ENCODE measurements around the gene BAMBI. TPM values are rescaled to one million over a fixed set of nuclear protein-coding genes. Genes with fewer than 3 reads are reported as not detected.
A peak's percentile ranks its signal among the peaks of the same experiment; 100 is the strongest.
"Not testable (repeated sequence)": the region's sequence is repeated elsewhere in the genome, so short reads cannot be mapped to it uniquely, and the experiment has no call there.

Gene BAMBI
- total RNA-seq, 2 experiments from 2014 or later: 0.09 to 0.16 TPM

DNA sequence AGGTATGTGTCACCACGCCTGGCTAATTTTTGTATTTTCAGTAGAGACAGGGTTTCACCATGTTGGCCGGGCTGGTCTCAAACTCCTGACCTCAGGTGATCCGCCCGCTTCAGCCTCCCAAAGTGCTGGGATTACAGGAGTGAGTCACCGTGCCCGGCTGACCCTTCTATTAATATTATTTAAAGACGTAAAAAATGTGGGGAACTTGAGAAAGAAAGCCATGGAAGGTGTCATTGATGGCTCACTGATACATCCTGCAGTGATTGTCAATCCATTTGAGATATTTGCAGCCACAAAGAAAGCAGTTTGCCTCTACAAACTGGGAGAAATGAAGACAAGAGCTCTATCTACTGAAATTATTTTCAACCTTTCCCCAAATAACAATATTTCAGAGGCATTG, 18.5 kb upstream of the BAMBI start:
- H3K27ac Mint-ChIP-seq; H3K36me3 Mint-ChIP-seq (ENCODE audit: low read depth); DNase-seq; H3K27me3 Mint-ChIP-seq; ATAC-seq; H3K4me1 Mint-ChIP-seq; H3K4me3 Mint-ChIP-seq; intact Hi-C loops (cut with DNase I, micrococcal nuclease); H3K9me3 Mint-ChIP-seq (ENCODE audit: low read depth); CTCF ChIA-PET: not testable (repeated sequence)
- POLR2A ChIA-PET: interaction anchor here (0.6 kb wide), 1 partner anchor 274 kb away, joined by 3 read pairs; no protein-coding TSS in a partner anchor

DNA sequence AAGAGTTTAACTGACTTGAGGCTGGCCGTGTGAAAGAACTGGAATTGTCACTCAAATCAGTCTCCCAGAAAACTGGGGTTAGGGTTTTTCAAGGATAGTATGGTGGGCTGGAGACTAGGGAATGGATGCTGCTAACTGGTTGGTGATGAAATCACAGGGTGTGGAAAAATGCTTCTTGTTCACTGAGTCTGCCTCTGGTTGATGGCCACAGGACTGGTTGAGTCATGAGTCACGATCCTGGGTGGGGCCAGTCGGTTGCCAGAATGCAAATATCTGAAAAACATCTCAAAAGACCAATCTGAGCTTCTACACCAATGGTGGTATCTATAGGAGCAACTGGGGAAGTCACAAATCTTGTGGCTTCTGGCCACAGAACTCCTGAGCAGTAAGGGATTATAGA, 16.3 kb upstream of the BAMBI start:
- ChIA-PET CTCF (no interaction called here), POLR2A (no interaction called here)
- DNase-seq (no peak), ATAC-seq (no peak)
- Mint-ChIP-seq H3K4me3 (no peak overlapping the region), H3K9me3 (ENCODE audit: low read depth) (no peaks in the 10 kb centered on the region), H3K36me3 (ENCODE audit: low read depth) (no peaks in the 10 kb centered on the region), H3K4me1 (no peaks in the 10 kb centered on the region), H3K27ac (no peak overlapping the region), H3K27me3 (peaks cover 9% of the 10 kb centered on the region)
- intact Hi-C loops (cut with DNase I, micrococcal nuclease): loop anchor here in 1 of 2 experiments (10.0 kb wide), 1 partner anchor 474 kb away; no protein-coding TSS in a partner anchor

DNA sequence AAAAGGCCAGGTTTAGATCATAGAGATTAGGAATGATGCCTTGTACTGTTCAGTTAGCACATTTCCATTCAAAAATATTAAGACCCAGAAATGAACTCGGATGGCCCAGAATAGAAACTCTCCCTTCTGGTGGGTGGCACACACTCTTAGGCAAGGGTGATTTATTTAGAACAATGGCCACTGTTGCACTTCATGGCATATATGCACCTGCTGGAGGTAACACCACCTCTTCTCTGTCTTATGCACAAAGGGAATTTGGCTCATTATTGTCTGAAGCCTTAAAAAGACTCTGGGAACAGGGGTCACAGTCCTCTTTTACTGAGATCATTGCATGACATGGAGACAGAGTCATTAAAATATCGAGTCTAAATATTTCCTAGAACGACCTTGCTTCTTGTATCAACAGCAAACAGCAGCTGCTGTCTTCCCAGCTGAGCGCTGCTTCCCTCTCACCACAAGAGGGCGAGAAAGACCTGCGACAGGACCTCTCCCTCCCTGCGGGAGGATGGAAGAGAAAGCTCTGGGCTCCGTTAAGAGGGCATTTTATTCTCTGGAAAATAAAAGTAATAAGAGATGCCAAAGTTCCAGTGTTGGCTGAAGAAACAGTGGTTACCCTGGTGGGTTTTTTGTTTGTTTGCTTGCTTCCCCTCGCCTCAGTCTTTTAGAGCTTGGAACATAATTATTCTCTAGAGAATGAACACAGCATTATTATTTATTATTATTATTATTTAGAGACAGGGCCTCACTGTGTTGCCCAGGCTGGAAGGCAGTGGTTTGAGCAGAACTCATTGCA, 13.5 kb upstream of the BAMBI start:
- Mint-ChIP-seq H3K4me3 (no peak overlapping the region), H3K27ac (no peak overlapping the region), H3K9me3 (ENCODE audit: low read depth) (no peaks in the 10 kb centered on the region), H3K36me3 (ENCODE audit: low read depth) (no peaks in the 10 kb centered on the region), H3K27me3 (peaks cover 33% of the 10 kb centered on the region), H3K4me1 (peaks cover 7% of the 10 kb centered on the region)
- ATAC-seq (peak; percentile 75), DNase-seq (peak; percentile 82)
- CTCF ChIA-PET: interaction anchor here (0.5 to 2.9 kb wide), 38 partner anchors 10 to 1077 kb away, joined by 3 to 20 read pairs (median 4); partner anchors contain the start of gene BAMBI
- POLR2A ChIA-PET: no interaction called here
- intact Hi-C loops (cut with DNase I, micrococcal nuclease): loop anchor here (1.0 to 10.0 kb wide), 4 partner anchors 35 to 641 kb away; no protein-coding TSS in a partner anchor

DNA sequence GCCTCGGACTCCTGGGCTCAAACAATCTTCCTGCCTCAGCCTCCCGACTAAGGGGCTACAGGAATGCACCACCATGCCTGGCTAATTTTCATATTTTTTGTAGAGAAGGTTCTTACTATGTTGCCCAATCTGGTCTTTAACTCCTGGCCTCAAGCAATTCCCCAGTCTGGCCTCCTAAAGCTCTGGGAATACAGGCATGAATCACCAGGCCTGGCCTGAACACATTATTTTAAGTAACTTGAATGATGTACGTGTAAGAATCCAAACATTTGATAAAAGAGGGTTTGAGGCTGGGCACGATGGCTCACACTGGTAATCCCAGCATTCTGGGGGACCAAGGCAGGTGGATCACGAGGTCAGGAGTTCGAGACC, 13.0 kb upstream of the BAMBI start:
- ATAC-seq: no peak
- H3K36me3 Mint-ChIP-seq (ENCODE audit: low read depth): no peaks in the 10 kb centered on the region
- no peak for DNase-seq
- intact Hi-C loops (cut with DNase I, micrococcal nuclease): loop anchor here (1.0 to 10.0 kb wide), 4 partner anchors 36 to 640 kb away; no protein-coding TSS in a partner anchor
- peaks cover 38% of the 10 kb centered on the region for H3K27me3 Mint-ChIP-seq
- ChIA-PET POLR2A (no interaction called here), CTCF (interaction anchor here (0.6 to 2.9 kb wide), 30 partner anchors 9 to 784 kb away, joined by 3 to 20 read pairs (median 4); partner anchors contain the start of gene BAMBI)
- H3K9me3 Mint-ChIP-seq (ENCODE audit: low read depth): no peaks in the 10 kb centered on the region
- H3K27ac Mint-ChIP-seq: no peak overlapping the region
- no peak overlapping the region for H3K4me3 Mint-ChIP-seq
- H3K4me1 Mint-ChIP-seq: peaks cover 12% of the 10 kb centered on the region

DNA sequence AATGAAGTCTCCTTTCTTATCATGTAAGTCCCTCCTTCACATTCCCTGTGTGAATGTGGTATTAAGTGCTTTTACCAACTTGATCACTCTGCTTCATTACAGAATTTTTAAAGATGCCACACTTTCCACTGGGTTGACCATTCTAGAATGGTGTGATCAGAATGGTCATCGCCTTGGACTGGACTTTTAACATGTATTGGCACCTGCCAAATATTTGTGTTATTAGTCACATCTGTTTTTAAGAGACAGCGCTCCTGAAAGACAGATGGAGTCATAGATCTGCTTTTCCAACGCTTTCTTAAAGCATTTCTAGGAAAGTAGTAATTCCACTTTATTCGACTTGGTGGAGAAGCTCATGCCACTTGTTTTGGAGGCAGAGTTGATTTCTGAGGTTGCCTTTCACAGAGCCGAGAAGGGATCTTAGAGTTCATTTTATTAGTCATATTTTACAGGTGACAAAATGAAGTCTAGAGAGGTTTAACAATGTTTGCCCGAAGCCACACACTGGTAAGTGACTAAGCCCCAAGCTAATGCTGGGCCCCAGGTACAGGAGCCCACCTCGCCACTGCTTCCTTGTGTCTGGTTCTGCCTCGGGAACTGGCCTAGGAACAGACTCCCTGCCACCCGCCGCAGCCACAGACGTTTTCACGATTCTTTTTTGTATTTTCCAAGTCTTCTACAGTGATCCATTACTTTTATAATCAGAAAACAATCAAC, 10.4 kb upstream of the BAMBI start:
- Mint-ChIP-seq H3K9me3 (ENCODE audit: low read depth) (no peaks in the 10 kb centered on the region), H3K36me3 (ENCODE audit: low read depth) (no peaks in the 10 kb centered on the region), H3K4me3 (no peak overlapping the region), H3K27ac (no peak overlapping the region), H3K27me3 (peaks cover 51% of the 10 kb centered on the region), H3K4me1 (peaks cover 13% of the 10 kb centered on the region)
- ChIA-PET CTCF (interaction anchor here (0.7 to 1.2 kb wide), 2 partner anchors 334 to 638 kb away, joined by 3 read pairs; no protein-coding TSS in a partner anchor), POLR2A (no interaction called here)
- intact Hi-C loops (cut with DNase I, micrococcal nuclease): loop anchor here in 1 of 2 experiments (10.0 kb wide), 1 partner anchor 468 kb away; no protein-coding TSS in a partner anchor
- no peak for DNase-seq
- no peak for ATAC-seq

DNA sequence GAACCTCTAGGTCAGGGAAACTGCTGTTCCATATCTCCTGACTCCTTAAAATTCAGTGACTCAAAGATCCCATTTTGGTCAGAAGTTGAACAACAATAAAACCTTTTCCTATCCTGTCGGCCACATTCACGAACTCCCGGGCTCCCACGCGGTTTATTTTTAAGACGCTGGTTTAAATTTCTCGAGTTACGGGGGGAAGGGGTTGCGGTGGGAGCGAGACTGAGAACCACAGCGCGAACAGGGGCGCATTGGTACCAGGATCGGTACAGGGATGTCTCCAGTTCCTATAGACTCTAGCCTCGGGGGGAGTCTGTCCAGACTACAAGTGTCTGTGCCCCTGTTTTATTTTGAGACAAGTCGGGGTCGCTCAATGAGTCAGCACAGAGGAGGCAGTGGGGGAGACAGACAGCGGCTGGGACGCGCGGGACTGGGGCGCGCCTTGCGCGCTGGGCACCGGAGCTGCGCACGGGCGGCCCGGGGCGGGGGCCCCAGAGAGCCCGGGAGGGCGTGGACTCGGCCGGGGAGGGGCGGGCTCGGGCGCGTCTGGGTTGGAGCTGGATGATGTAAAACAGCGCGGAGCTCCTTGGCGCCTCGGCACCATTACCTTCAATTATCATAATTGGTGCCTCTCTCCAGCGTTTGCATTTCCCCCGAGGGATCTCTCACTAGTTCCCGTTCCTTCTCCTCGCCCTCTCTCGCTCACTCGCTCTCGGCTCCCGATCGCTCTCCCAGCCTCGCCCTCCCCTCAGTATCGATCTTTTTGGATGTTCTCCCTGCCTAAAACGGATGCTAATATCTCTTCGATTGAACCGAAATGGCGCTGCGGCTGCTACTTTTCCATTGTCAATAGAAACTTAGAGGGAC, 8.7 kb upstream of the BAMBI start:
- Mint-ChIP-seq H3K36me3 (ENCODE audit: low read depth) (no peaks in the 10 kb centered on the region), H3K27me3 (peaks cover 54% of the 10 kb centered on the region), H3K4me3 (peak overlapping the region; percentile 63), H3K9me3 (ENCODE audit: low read depth) (no peaks in the 10 kb centered on the region), H3K27ac (no peak overlapping the region), H3K4me1 (peaks cover 13% of the 10 kb centered on the region)
- DNase-seq (peak; percentile 77), ATAC-seq (peak; percentile 99)
- CTCF ChIA-PET: no interaction called here
- intact Hi-C loops (cut with DNase I, micrococcal nuclease): loop anchor here in 1 of 2 experiments (1.0 to 10.0 kb wide), 2 partner anchors 9 to 466 kb away; partner anchors contain the start of gene BAMBI
- POLR2A ChIA-PET: no interaction called here

DNA sequence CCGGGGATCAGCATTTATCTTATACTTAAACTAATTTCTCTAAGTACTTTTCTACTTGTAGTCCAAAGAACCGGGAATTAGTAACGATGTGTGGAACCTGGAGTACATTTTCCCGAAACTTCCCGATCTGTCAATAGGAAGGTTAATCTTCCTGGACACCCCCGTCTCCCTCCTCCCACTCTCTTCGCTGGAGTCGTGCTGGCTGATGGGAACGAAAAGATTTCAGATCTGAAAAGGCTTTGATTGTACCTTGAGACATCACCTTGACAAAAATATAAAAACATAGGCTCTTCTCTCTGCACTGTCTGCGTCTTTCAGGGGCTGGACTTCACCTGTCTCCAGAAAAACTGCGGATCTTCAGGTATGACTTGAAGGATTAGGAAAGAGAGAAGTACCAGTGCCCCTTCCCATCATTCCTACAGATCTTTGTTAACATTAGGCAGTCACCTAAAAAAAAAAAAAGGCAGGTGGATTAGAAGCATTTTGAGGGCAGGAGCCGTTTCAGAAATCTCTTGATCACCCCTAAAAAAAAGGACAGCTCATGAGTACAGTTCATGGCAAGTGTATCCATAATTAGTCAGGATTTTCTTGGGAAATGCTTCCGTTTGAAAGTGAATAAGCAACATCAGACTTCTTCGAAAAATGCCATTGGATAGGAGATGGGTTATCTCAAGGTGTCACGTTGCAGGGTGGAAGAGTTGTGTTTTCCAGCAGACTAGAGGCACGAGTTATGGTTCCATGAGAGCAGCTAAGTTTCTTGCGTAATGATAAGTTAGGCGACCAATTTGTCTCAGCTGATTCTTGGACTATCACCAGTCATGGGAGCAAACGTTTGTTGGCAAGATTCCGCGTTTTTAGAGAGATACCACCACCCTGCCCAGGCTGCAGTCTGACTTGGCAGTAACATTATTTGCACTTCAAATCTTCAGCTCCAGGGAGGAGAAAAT, 7.8 kb upstream of the BAMBI start:
- Mint-ChIP-seq H3K27me3 (peaks cover 54% of the 10 kb centered on the region), H3K4me3 (peak overlapping the region; percentile 63), H3K4me1 (peaks cover 13% of the 10 kb centered on the region), H3K27ac (no peak overlapping the region), H3K36me3 (ENCODE audit: low read depth) (no peaks in the 10 kb centered on the region), H3K9me3 (ENCODE audit: low read depth) (no peaks in the 10 kb centered on the region)
- no peak for DNase-seq
- ChIA-PET CTCF (interaction anchor here (0.7 to 0.9 kb wide), 2 partner anchors 42 to 633 kb away, joined by 4 to 5 read pairs; no protein-coding TSS in a partner anchor), POLR2A (no interaction called here)
- no peak for ATAC-seq
- intact Hi-C loops (cut with DNase I, micrococcal nuclease): loop anchor here in 1 of 2 experiments (10.0 kb wide), 1 partner anchor 465 kb away; no protein-coding TSS in a partner anchor

DNA sequence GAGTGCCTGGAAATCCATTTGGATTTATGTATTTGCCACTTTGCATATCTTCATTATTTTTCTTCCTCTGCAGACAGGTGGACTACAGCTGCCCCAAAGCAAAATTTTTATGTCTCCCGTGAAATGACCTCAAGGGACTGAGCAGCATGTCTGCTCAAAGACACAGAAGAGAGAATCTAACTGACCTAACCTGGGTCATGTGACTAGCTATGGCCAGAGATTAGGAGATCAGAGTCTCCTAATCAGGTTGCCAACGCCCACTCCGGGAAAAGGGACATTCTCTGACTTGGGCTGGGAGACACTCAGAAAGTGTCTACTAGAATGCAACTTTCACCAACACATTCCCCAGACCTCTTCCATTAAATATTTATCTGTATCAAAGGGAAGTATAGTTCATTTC, 2.5 kb upstream of the BAMBI start:
- intact Hi-C loops (cut with DNase I, micrococcal nuclease): loop anchor here (5.0 kb wide), 6 partner anchors 47 to 1977 kb away; partner anchors contain the start of genes ACBD5 (in 1 of the 2) and PDSS1 (in 1 of the 2)
- Mint-ChIP-seq H3K27ac (no peak overlapping the region), H3K4me1 (peaks cover 21% of the 10 kb centered on the region), H3K27me3 (peaks cover 43% of the 10 kb centered on the region), H3K36me3 (ENCODE audit: low read depth) (no peaks in the 10 kb centered on the region), H3K9me3 (ENCODE audit: low read depth) (no peaks in the 10 kb centered on the region), H3K4me3 (no peak overlapping the region)
- ATAC-seq (no peak), DNase-seq (no peak)
- ChIA-PET POLR2A (no interaction called here), CTCF (interaction anchor here (0.9 kb wide), 1 partner anchor 11 kb away, joined by 3 read pairs; no protein-coding TSS in a partner anchor)

DNA sequence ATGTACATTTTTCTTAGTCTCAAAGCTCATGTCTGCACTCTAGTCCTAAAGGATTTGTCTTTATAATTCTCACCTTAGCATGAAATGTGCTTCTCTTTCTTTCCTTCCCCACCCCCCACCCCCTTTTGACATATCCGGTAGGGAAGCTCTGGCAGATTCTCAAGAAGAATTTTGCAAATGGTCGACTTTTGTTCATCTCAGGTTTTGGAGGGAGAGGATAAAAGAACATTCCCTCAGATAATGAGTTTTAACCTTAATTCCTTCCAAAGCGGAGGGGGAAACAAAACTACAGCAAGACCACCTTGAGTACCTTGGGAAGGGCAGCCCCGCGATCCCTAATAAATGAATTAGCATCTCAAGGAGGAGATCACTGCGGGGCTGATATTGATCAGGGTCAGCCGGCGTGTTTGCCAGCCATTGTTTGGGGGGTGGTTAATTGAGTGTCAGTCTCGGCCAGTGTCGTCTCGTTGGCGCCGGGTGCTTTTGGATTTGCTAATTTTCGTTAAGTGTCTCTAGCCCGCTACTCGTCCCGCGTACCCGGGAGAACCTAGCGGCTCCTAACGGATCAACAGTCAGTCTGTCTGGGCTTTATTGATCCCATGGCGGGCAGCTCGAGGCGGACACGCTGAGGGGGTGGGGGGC, 874 bp upstream of the BAMBI start:
- CTCF ChIA-PET: no interaction called here
- Mint-ChIP-seq H3K4me1 (peaks cover 31% of the 10 kb centered on the region), H3K27ac (no peak overlapping the region), H3K36me3 (ENCODE audit: low read depth) (no peaks in the 10 kb centered on the region), H3K27me3 (peaks cover 46% of the 10 kb centered on the region), H3K9me3 (ENCODE audit: low read depth) (no peaks in the 10 kb centered on the region), H3K4me3 (peak overlapping the region; percentile 64)
- POLR2A ChIA-PET: no interaction called here
- no peak for ATAC-seq
- intact Hi-C loops (cut with DNase I, micrococcal nuclease): loop anchor here (2.0 to 5.0 kb wide), 7 partner anchors 49 to 1979 kb away; partner anchors contain the start of genes ACBD5 (in 1 of the 2) and PDSS1 (in 1 of the 2)
- peak; percentile 44 for DNase-seq

Measured in activated CD4-positive, alpha-beta T cell treated with anti-CD3 and anti-CD28 coated beads for 36 hours (primary cell).